Right kidney (tissue), 9 donors: ENCODE measurements around the gene SLA2.
"Not testable (repeated sequence)": the region's sequence is repeated elsewhere in the genome, so short reads cannot be mapped to it uniquely, and the experiment has no call there.

Experiments
- DNase-seq: peaks from one replicate; pipeline ENCODE4 v3.0.0-alpha.2; 2016
- long read RNA-seq, 8 donors: transcript quantifications; one replicate each; lab custom pipeline, GENCODE V29; 2026

The SLA2 gene
- long read RNA-seq, donor 1, result 0 reads
- long read RNA-seq, donor 2, result 0 reads
- long read RNA-seq, donor 3, result 0 reads
- long read RNA-seq, donor 4, result 0 reads
- long read RNA-seq, donor 5, result 0 reads
- long read RNA-seq, donor 6, result 0 reads
- long read RNA-seq, donor 7, partial matches to known transcripts, result 0 of 1 reads
- long read RNA-seq, donor 7, other reads (novel, unspliced or antisense), result 0 of 1 reads
- long read RNA-seq, donor 8, result 0 reads

- no peak for DNase-seq
These were observed at the start of gene SLA2 for GRCh38 chr20:36645998-36646397. TSS of gene SLA2 (minus strand) at chr20:36646196. CDS start at chr20:36641335, 4,861 bp downstream.

- not testable (repeated sequence) for DNase-seq
These were observed 49.5 kb upstream of the SLA2 start for GRCh38 chr20:36695467-36695866.

GRCh38 chr20:36688630-36689029 is 42.6 kb upstream of the SLA2 start:
- no peak for DNase-seq

- no peak for DNase-seq
These were observed 41.9 kb upstream of the SLA2 start for GRCh38 chr20:36687850-36688249.

GRCh38 chr20:36686944-36687343 is 40.9 kb upstream of the SLA2 start:
- DNase-seq, result no peak

GRCh38 chr20:36686504-36686903 is 40.5 kb upstream of the SLA2 start:
- DNase-seq, result no peak

- DNase-seq, result no peak
These were observed 38.8 kb upstream of the SLA2 start for GRCh38 chr20:36684747-36685146.

GRCh38 chr20:36682311-36682710 is 36.3 kb upstream of the SLA2 start:
- no peak for DNase-seq

GRCh38 chr20:36677422-36677771 is 31.4 kb upstream of the SLA2 start:
- no peak for DNase-seq

- no peak for DNase-seq
These were observed 30.9 kb upstream of the SLA2 start for GRCh38 chr20:36676701-36677421.

- not testable (repeated sequence) for DNase-seq
These were observed 29.5 kb upstream of the SLA2 start for GRCh38 chr20:36675545-36675944.

- DNase-seq, result no peak
These were observed 27.0 kb upstream of the SLA2 start for GRCh38 chr20:36672991-36673390.

GRCh38 chr20:36670665-36671357 is 24.8 kb upstream of the SLA2 start:
- no peak for DNase-seq

GRCh38 chr20:36666181-36666740 is 20.3 kb upstream of the SLA2 start:
- DNase-seq, result no peak

- DNase-seq, result no peak
These were observed 17.0 kb upstream of the SLA2 start for GRCh38 chr20:36663031-36663430.

- DNase-seq, result no peak
These were observed 12.3 kb upstream of the SLA2 start for GRCh38 chr20:36658300-36658699.

- DNase-seq, result no peak
These were observed 10.7 kb upstream of the SLA2 start for GRCh38 chr20:36656733-36657132.

- no peak for DNase-seq
These were observed 9.0 kb upstream of the SLA2 start for GRCh38 chr20:36655004-36655403.

- no peak for DNase-seq
These were observed 8.5 kb upstream of the SLA2 start for GRCh38 chr20:36654506-36654905.

GRCh38 chr20:36653456-36653855 is 7.5 kb upstream of the SLA2 start:
- no peak for DNase-seq

- DNase-seq, result no peak
These were observed 1.5 kb upstream of the SLA2 start for GRCh38 chr20:36647196-36648121.

- no peak for DNase-seq
These were observed 682 bp upstream of the SLA2 start for GRCh38 chr20:36646678-36647077.
